ENCODE results near the gene ARPC5. TPM values are rescaled to one million over a fixed set of nuclear protein-coding genes. Genes with fewer than 3 reads are reported as not detected.
"Not testable (repeated sequence)": the region's sequence is repeated elsewhere in the genome, so short reads cannot be mapped to it uniquely, and the experiment has no call there.

Gene ARPC5
- total RNA-seq, 1 donor from 2014 or later = 181 TPM

- no peak for ATAC-seq
- peak overlapping the region; percentile 88 for H3K4me3 ChIP-seq
- peaks cover 44% of the 10 kb centered on the region for H3K36me3 ChIP-seq
- intact Hi-C loops (cut with DNase I) = no loop called here
- DNase-seq = no peak
- peaks cover 58% of the 10 kb centered on the region for H3K4me1 ChIP-seq
- no peaks in the 10 kb centered on the region for H3K27me3 ChIP-seq
- H3K27ac ChIP-seq = peak overlapping the region; percentile 24
- no peak for TF ChIP-seq CTCF (IDR thresholded peaks at IDR 0.05)
- no peaks in the 10 kb centered on the region for H3K9me3 ChIP-seq
These were observed 3.5 kb downstream of the ARPC5 start for GRCh38 chr1:183632114-183632513.

- no peak for TF ChIP-seq CTCF (IDR thresholded peaks at IDR 0.05)
- Histone ChIP-seq H3K36me3 (peaks cover 52% of the 10 kb centered on the region), H3K27me3 (no peaks in the 10 kb centered on the region), H3K4me1 (peaks cover 69% of the 10 kb centered on the region), H3K4me3 (peak overlapping the region; percentile 11), H3K27ac (peak overlapping the region; percentile 37), H3K9me3 (no peaks in the 10 kb centered on the region)
- ATAC-seq (no peak), DNase-seq (no peak)
- intact Hi-C loops (cut with DNase I) = no loop called here
These were observed 4.8 kb downstream of the ARPC5 start for GRCh38 chr1:183630748-183631147.

GRCh38 chr1:183628537-183628936 is 7.0 kb downstream of the ARPC5 start:
- Histone ChIP-seq H3K27me3 (no peaks in the 10 kb centered on the region), H3K27ac (no peak overlapping the region), H3K4me3 (no peak overlapping the region), H3K4me1 (peaks cover 77% of the 10 kb centered on the region), H3K36me3 (peaks cover 64% of the 10 kb centered on the region), H3K9me3 (no peaks in the 10 kb centered on the region)
- TF ChIP-seq CTCF (IDR thresholded peaks at IDR 0.05) = no peak
- intact Hi-C loops (cut with DNase I) = no loop called here
- ATAC-seq (no peak), DNase-seq (no peak)

GRCh38 chr1:183626236-183626635 is 9.3 kb downstream of the ARPC5 start:
- Histone ChIP-seq H3K36me3 (peaks cover 62% of the 10 kb centered on the region), H3K27ac (peak overlapping the region; percentile 63), H3K4me1 (peaks cover 63% of the 10 kb centered on the region)
- H3K27me3 ChIP-seq; DNase-seq; H3K4me3 ChIP-seq; intact Hi-C loops (cut with DNase I); H3K9me3 ChIP-seq: not testable (repeated sequence)
- peak; percentile 40 for ATAC-seq

GRCh38 chr1:183622884-183623785 is 12.4 kb downstream of the ARPC5 start:
- peaks cover 31% of the 10 kb centered on the region for H3K36me3 ChIP-seq
- H3K4me3 ChIP-seq = no peak overlapping the region
- no peaks in the 10 kb centered on the region for H3K9me3 ChIP-seq
- intact Hi-C loops (cut with DNase I) = no loop called here
- peak overlapping the region; percentile 14 for H3K27ac ChIP-seq
- H3K4me1 ChIP-seq = peaks cover 40% of the 10 kb centered on the region
- no peaks in the 10 kb centered on the region for H3K27me3 ChIP-seq
- TF ChIP-seq CTCF (IDR thresholded peaks at IDR 0.05) = peak; percentile 66
- DNase-seq (no peak), ATAC-seq (peak; percentile 98)

GRCh38 chr1:183622013-183622412 is 13.6 kb downstream of the ARPC5 start:
- no peaks in the 10 kb centered on the region for H3K27me3 ChIP-seq
- no peak for DNase-seq
- intact Hi-C loops (cut with DNase I) = no loop called here
- ATAC-seq = no peak
- H3K27ac ChIP-seq = peak overlapping the region; percentile 14
- H3K36me3 ChIP-seq = peaks cover 23% of the 10 kb centered on the region
- no peaks in the 10 kb centered on the region for H3K9me3 ChIP-seq
- H3K4me3 ChIP-seq = no peak overlapping the region
- H3K4me1 ChIP-seq = peaks cover 35% of the 10 kb centered on the region
- TF ChIP-seq CTCF (IDR thresholded peaks at IDR 0.05) = no peak
